Measurements from ENCODE around the gene TRIM24.

The TRIM24 gene

DNA sequence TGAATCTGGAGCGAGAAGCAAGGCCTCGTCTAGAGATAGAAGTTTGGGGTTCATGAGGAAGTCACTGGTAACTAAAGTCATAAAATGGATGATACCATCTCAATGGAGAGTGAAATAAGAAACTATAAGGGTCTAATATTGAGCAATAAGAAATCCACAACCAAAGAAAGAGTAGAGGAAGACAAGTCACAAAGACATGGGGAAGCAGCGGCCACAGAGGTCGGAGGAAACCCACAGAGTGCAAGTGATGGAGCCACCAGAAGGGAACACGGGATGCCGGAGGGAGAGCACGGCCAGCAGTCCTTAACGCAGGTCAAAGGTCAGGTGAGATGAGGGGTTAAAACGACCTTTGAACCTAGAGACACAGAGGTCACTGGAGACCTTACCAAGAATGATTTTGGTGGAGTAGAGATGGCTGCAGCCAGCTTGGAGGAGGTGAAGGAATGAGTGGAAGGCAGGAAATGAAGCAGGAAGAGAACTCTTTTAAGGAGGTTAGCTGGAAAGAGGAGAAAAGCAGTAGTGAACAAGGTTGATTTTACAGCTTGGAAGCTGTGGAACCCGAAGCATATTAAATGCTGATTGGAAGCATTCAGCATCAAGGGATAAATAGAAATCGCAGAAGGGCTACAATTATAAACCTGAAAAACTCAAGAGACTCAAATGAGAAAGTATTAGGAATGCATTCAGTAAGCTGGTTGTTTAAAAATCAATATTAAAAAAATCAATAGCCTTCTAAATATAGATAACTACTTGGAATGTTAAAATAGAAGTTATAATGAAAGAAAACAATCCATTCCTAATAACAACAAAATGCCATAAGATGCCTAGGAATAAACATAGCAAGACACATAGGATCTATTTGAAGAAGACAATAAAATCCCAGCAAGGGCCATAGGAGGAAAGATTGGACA, 147.4 kb downstream of the TRIM24 start:
- TF ChIP-seq, protein P1, sequence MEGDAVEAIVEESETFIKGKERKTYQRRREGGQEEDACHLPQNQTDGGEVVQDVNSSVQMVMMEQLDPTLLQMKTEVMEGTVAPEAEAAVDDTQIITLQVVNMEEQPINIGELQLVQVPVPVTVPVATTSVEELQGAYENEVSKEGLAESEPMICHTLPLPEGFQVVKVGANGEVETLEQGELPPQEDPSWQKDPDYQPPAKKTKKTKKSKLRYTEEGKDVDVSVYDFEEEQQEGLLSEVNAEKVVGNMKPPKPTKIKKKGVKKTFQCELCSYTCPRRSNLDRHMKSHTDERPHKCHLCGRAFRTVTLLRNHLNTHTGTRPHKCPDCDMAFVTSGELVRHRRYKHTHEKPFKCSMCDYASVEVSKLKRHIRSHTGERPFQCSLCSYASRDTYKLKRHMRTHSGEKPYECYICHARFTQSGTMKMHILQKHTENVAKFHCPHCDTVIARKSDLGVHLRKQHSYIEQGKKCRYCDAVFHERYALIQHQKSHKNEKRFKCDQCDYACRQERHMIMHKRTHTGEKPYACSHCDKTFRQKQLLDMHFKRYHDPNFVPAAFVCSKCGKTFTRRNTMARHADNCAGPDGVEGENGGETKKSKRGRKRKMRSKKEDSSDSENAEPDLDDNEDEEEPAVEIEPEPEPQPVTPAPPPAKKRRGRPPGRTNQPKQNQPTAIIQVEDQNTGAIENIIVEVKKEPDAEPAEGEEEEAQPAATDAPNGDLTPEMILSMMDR (IDR thresholded peaks at IDR 0.05; ENCODE audit: low read depth, low read length) = no peak
- peak; percentile 76 for DNase-seq (ENCODE audit: low read depth)
- H3K4me3 ChIP-seq (ENCODE audit: low read depth, low read length) = no peak overlapping the region

DNA sequence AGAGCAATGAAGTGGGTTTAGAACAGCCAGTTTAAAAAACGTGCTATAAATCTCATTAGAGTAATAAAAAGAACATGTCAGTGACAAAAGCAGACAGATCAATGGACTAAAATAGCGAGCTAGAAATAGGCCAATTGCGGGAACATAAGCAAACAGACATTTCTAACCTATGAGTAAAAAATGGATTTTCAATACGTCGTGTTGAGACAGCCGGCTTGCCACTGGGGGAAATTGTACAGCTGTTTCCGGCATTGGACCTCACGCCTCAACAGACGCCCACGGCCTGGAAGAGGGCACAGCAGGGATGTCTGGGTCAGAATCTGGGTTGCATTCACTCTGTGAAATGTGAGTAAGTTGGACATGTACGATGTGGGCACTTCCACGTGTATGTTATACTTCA, 148.2 kb downstream of the TRIM24 start:
- no peak overlapping the region for H3K4me3 ChIP-seq (ENCODE audit: low read depth, low read length)
- no peak for TF ChIP-seq POLR2A (IDR thresholded peaks at IDR 0.05; ENCODE audit: extremely low read depth, insufficient read length)
- DNase-seq (ENCODE audit: low read depth) = no peak

DNA sequence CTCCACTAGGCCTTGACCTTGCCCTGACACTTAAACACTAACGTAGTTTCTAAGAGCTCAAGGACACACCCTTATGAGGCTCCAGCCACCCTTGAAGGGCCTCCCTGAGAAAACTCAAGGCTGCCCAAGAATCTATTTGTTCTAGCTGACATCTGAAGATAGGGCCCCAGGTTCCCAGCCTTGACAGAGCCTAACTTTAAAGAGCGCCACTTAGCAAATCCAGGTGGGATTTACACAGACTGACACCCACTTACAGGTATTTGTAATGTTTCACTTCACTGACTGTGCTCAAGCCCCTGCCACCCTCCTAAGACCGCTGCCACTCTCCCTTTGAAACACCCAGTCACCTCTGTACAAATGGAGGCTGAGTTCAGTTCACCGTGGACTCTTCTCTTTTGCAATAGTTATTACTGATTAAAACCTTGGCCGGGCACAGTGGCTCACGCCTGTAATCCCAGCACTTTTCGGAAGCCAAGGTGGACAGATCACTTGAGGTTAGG, 150.7 kb downstream of the TRIM24 start:
- no peak overlapping the region for H3K4me3 ChIP-seq (ENCODE audit: low read depth, low read length)
- DNase-seq (ENCODE audit: low read depth) = no peak
- TF ChIP-seq, protein P1 (IDR thresholded peaks at IDR 0.05; ENCODE audit: low read depth, low read length) = no peak
- no peak for TF ChIP-seq MYC (IDR thresholded peaks at IDR 0.05; ENCODE audit: low read depth, low read length)
- no peak for TF ChIP-seq POLR2A (IDR thresholded peaks at IDR 0.05; ENCODE audit: extremely low read depth, insufficient read length)
- TF ChIP-seq, protein P2, sequence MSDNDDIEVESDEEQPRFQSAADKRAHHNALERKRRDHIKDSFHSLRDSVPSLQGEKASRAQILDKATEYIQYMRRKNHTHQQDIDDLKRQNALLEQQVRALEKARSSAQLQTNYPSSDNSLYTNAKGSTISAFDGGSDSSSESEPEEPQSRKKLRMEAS (IDR thresholded peaks at IDR 0.05; ENCODE audit: low read depth, low read length) = no peak

DNA sequence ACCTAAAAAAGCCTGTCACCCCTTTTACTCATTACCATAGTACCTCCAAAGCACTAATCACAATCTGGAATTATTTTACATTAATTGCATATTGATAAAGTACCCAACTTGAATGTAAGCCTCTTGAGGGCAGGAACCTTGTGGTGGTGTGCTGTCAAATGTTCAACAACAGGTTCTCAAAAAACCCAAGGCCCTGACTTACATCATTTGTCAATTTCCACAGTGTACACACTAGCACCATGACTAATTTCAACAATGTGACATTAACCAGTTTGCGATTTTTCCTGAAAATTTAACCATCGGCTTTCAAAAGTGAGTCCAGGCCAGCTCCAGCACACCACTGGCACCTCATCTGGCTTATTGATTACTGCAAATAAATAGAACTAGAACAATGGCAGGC, 153.6 kb downstream of the TRIM24 start:
- DNase-seq (ENCODE audit: low read depth) = no peak
- H3K4me3 ChIP-seq (ENCODE audit: low read depth, low read length) = no peak overlapping the region
- TF ChIP-seq, protein P1 (IDR thresholded peaks at IDR 0.05; ENCODE audit: low read depth, low read length) = no peak
- no peak for TF ChIP-seq MYC (IDR thresholded peaks at IDR 0.05; ENCODE audit: low read depth, low read length)
- TF ChIP-seq, protein P2 (IDR thresholded peaks at IDR 0.05; ENCODE audit: low read depth, low read length) = no peak

DNA sequence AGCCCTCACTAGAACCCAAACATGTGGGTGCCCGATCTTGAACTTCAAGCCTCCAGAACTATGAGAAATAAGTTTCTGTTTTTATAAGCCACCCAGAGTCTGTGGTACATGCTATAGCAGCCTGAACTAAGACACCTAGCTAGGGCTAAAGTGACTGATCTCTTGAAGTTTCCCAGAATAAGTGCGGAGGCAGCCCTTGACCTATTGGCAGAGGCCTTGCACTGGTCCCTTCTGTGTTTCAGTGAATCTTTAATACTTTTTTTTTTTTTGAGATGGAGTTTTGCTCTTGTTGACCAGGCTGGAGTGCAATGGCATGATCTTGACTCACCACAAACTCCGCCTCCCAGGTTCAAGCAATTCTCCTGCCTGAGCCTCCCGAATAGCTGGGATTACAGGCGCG, 156.0 kb downstream of the TRIM24 start:
- TF ChIP-seq, protein P2 (IDR thresholded peaks at IDR 0.05; ENCODE audit: low read depth, low read length) = no peak
- TF ChIP-seq MYC (IDR thresholded peaks at IDR 0.05; ENCODE audit: low read depth, low read length) = no peak
- DNase-seq (ENCODE audit: low read depth) = no peak
- no peak overlapping the region for H3K4me3 ChIP-seq (ENCODE audit: low read depth, low read length)

DNA sequence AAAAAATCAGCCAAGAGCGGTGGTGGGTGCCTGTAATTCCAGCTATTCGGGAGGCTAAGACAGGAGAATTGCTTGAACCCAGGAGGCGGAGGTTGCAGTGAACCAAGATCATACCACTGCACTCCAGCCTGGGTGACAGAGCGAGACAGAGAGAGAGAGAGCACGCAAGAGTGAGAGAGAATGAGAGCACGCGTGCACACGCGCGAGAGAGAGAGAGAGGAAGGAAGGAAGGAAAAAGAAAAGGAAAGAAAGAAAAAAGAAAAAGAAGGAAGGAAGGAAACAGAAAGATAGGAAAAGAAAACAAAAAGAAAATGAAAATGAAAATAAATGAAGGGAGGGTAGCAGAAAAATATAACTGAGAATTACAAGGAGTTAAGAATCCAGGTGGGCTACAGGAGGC, 158.4 kb downstream of the TRIM24 start:
- no peak for DNase-seq (ENCODE audit: low read depth)
- TF ChIP-seq, protein P1 (IDR thresholded peaks at IDR 0.05; ENCODE audit: low read depth, low read length) = no peak
- no peak for TF ChIP-seq POLR2A (IDR thresholded peaks at IDR 0.05; ENCODE audit: extremely low read depth, insufficient read length)

DNA sequence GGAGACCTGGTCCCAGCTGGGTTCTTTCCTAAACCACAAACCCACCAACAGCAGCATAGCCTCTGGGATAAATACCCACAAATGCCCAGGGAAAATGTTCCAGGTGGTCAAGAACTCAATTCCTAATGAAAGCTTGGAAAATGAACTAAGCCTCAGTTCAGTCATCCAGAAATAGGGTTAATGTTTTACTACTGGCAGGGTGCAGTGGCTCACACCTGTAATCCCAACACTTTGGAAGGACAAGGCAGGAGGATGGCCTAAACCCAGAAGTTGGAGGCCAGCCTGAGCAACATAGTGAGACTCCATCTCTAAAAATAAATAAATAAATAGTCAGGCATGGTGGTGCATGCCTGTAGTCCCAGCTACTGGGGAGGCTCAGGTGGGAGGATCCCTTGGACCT, 158.9 kb downstream of the TRIM24 start:
- TF ChIP-seq MYC (IDR thresholded peaks at IDR 0.05; ENCODE audit: low read depth, low read length) (no peak), POLR2A (IDR thresholded peaks at IDR 0.05; ENCODE audit: extremely low read depth, insufficient read length) (no peak)
- TF ChIP-seq, protein P1 (IDR thresholded peaks at IDR 0.05; ENCODE audit: low read depth, low read length) = no peak
- TF ChIP-seq, protein P2 (IDR thresholded peaks at IDR 0.05; ENCODE audit: low read depth, low read length) = no peak

More for the DNA sequence above, 158.4 kb downstream of the TRIM24 start:
- no peak overlapping the region for H3K4me3 ChIP-seq (ENCODE audit: low read depth, low read length)

More for the DNA sequence above, 158.9 kb downstream of the TRIM24 start:
- no peak for DNase-seq (ENCODE audit: low read depth)
- H3K4me3 ChIP-seq (ENCODE audit: low read depth, low read length) = no peak overlapping the region
